Smooth muscle cell (in vitro differentiated cells): ENCODE data around the gene BCO2. TPM values are rescaled to one million over a fixed set of nuclear protein-coding genes. Genes with fewer than 3 reads are reported as not detected.
A peak's percentile ranks its signal among the peaks of the same experiment; 100 is the strongest.

Experiments
- DNase-seq: peaks from one replicate; lab custom pipeline; 2025; ENCODE audit not compliant: unreplicated experiment; lab: John Stamatoyannopoulos, UW
- H2AFZ ChIP-seq: fragments of 200-600 bp; sonication (generic); 2 replicates; pipeline ENCODE4 v1.6.0; 2016; ENCODE audit warnings: antibody characterized with exemption, low read depth, mild to moderate bottlenecking
- H3F3A ChIP-seq: fragments of 200-600 bp; sonication (generic); 2 replicates; pipeline ENCODE4 v1.6.0; 2017; ENCODE audit warnings: antibody characterized with exemption, low read depth
- H3K27ac ChIP-seq: fragments of 200-600 bp; sonication (generic); 2 replicates; pipeline ENCODE4 v1.5.1; 2016; ENCODE audit warnings: low read depth, mild to moderate bottlenecking
- H3K27me3 ChIP-seq: fragments of 200-600 bp; sonication (generic); 2 replicates; pipeline ENCODE4 v1.6.1; 2016; ENCODE audit warnings: low read depth, mild to moderate bottlenecking
- H3K36me3 ChIP-seq: fragments of 200-600 bp; sonication (generic); 2 replicates; pipeline ENCODE4 v1.5.1; 2016; ENCODE audit warnings: low read depth
- H3K4me1 ChIP-seq: fragments of 200-600 bp; sonication (generic); 2 replicates; pipeline ENCODE4 v1.5.1; 2016; ENCODE audit warnings: low read depth
- H3K4me2 ChIP-seq: fragments of 200-600 bp; sonication (generic); 2 replicates; pipeline ENCODE4 v1.6.0; 2016; ENCODE audit warnings: mild to moderate bottlenecking
- H3K4me3 ChIP-seq: fragments of 200-600 bp; sonication (generic); 2 replicates; pipeline ENCODE4 v1.5.1; 2016; ENCODE audit warnings: mild to moderate bottlenecking
- H3K79me2 ChIP-seq: fragments of 200-600 bp; sonication (generic); 2 replicates; pipeline ENCODE4 v1.6.0; 2016; ENCODE audit warnings: low read depth, mild to moderate bottlenecking
- H3K9ac ChIP-seq: fragments of 200-600 bp; sonication (generic); 2 replicates; pipeline ENCODE4 v1.6.0; 2016; ENCODE audit warnings: low read depth
- H3K9me3 ChIP-seq: fragments of 200-600 bp; sonication (generic); replicated peaks from 2 replicates; pipeline ENCODE4 v1.5.1; 2016; ENCODE audit warnings: low read depth
- H4K20me1 ChIP-seq: fragments of 200-600 bp; sonication (generic); 2 replicates; pipeline ENCODE4 v1.6.0; 2016; ENCODE audit warnings: low read depth
- WGBS: methylation state at CpG from one replicate; pipeline ENCODE4 v1.1.7; 2016; ENCODE audit warnings: low lambda C conversion rate; 5-methylcytosine and 5-hydroxymethylcytosine counted together
- polyA plus RNA-seq: library from polyadenylated mRNA; unstranded; fragments of >200 nt; fragmentation: Nextera tagmentation; extraction: Ambion mirVana; gene quantifications from 2 replicates; pipeline ENCODE4 v1.2.1, GENCODE V29; 2016
- total RNA-seq: library from RNA; depleted of rRNA; stranded (reverse); fragments of >200 nt; gene quantifications from 2 replicates; pipeline ENCODE4 v1.2.3, GENCODE V29; 2014
- TF ChIP-seq, protein P1 (sequence below): fragments of 200-600 bp; sonication (generic); IDR thresholded peaks from 2 replicates; pipeline ENCODE4 v1.5.1; 2017; ENCODE audit warnings: borderline replicate concordance, mild to moderate bottlenecking, antibody characterized with exemption; ENCODE audit not compliant: insufficient read depth, poor library complexity, severe bottlenecking

BCO2 gene
- total and polyA plus RNA-seq, 2 experiments from 2014 or later = 0.82 to 1.8 TPM

DNA sequence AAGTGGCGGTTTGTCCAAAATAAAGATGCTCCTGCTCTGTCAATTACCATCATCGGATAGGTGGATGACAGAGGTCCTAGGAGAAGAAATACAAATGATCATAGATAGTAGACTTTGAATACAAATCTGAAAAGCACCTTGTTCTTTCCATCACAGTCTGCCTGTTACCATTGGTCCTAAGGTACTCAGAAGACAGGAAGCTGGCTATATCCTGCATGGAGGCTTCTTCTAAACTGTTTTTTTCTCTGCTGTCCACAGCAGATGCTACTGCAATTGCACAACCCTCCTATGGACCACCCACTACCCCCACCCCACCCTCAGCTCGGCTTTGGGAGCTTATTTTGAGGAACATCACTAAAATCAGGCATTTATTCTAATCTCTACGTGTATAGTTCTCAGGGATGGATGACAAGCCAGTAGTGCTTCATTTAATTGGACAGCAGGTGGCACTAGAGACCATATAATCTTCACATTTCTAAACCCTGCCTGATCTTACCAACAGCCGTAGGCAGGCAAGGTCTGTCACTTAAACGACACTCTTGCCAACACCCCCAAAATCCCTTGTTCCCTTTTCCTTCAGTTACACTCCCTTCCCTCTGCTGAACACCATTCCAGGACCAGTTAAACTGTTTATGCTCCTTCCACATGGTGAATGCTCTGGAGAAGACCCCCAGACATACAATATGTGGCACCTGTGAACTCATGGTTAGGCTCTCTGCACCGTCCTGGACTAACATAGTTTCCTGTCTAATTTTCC, 44.3 kb downstream of the BCO2 start:
- H3K27ac ChIP-seq = no peak overlapping the region
- TF ChIP-seq, protein P1, sequence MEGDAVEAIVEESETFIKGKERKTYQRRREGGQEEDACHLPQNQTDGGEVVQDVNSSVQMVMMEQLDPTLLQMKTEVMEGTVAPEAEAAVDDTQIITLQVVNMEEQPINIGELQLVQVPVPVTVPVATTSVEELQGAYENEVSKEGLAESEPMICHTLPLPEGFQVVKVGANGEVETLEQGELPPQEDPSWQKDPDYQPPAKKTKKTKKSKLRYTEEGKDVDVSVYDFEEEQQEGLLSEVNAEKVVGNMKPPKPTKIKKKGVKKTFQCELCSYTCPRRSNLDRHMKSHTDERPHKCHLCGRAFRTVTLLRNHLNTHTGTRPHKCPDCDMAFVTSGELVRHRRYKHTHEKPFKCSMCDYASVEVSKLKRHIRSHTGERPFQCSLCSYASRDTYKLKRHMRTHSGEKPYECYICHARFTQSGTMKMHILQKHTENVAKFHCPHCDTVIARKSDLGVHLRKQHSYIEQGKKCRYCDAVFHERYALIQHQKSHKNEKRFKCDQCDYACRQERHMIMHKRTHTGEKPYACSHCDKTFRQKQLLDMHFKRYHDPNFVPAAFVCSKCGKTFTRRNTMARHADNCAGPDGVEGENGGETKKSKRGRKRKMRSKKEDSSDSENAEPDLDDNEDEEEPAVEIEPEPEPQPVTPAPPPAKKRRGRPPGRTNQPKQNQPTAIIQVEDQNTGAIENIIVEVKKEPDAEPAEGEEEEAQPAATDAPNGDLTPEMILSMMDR = peak; percentile 84
- no peaks in the 10 kb centered on the region for H4K20me1 ChIP-seq
- no peaks in the 10 kb centered on the region for H3K4me1 ChIP-seq
- no peaks in the 10 kb centered on the region for H3F3A ChIP-seq
- no peaks in the 10 kb centered on the region for H3K36me3 ChIP-seq
- no peaks in the 10 kb centered on the region for H3K79me2 ChIP-seq
- no peak for DNase-seq
- no peak overlapping the region for H3K9ac ChIP-seq
- no peaks in the 10 kb centered on the region for H3K27me3 ChIP-seq
- H3K4me3 ChIP-seq = no peak overlapping the region
- H2AFZ ChIP-seq = no peak overlapping the region
- H3K4me2 ChIP-seq = no peak overlapping the region
- WGBS = 42% methylated on average over 7 of the region's 7 CpGs
- H3K9me3 ChIP-seq = no peaks in the 10 kb centered on the region

DNA sequence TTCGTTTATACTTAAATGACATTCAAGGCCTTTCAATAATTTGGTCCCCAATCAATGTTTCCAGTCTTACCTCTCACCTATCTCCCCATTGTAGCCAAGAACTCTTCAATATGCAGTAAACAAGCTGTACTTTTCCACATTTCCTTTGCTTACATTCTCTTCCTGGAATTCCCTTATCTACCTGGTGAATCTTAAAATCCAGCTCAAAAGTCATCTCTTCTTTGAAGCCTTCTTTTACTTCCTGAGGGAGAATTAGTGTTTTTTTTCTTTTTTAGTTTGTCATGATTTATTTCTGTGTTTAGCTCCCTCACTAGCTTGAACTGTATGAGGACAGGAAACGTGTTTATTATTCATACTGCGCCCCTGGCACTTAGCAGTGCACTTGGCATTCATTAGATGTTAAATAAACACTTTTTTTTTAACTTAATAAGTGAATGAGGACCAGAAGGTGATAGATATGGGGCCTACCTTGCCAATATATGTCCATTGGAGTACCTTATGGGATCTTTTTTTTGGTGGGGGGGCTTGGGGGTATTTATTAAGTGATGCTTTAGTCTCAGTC, 46.0 kb downstream of the BCO2 start:
- no peak overlapping the region for H3K9ac ChIP-seq
- no peaks in the 10 kb centered on the region for H3K36me3 ChIP-seq
- no peaks in the 10 kb centered on the region for H4K20me1 ChIP-seq
- DNase-seq = no peak
- no peaks in the 10 kb centered on the region for H3K9me3 ChIP-seq
- no peaks in the 10 kb centered on the region for H3K27me3 ChIP-seq
- WGBS = 63% methylated on average over 3 of the region's 3 CpGs
- H3F3A ChIP-seq = no peaks in the 10 kb centered on the region
- no peak overlapping the region for H3K27ac ChIP-seq
- H3K4me1 ChIP-seq = no peaks in the 10 kb centered on the region
- TF ChIP-seq, protein P1 = no peak
- no peak overlapping the region for H2AFZ ChIP-seq
- H3K79me2 ChIP-seq = no peaks in the 10 kb centered on the region
- H3K4me3 ChIP-seq = no peak overlapping the region
- H3K4me2 ChIP-seq = no peak overlapping the region

DNA sequence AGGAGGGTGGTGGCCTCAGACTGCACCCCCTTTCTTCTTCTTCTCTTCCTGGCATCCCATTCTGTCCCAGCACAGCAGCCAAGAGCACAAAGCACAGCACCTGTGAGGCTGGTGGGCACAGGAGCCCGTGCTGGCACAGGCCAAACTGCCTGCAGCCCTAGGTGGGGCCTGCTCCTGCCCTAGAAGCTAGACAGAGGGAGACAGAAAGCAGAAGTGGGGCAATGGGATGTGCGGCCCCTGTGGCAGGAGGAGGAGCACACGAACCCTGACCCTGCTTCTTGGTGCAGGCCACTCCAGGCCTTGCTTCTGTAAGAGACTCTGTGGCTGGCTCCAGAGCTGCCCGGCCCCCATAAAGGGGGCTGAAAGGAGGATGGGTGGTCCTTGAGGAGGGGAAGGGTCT, 47.0 kb downstream of the BCO2 start:
- H2AFZ ChIP-seq = no peak overlapping the region
- H3K27me3 ChIP-seq = no peaks in the 10 kb centered on the region
- no peaks in the 10 kb centered on the region for H3K9me3 ChIP-seq
- H3K36me3 ChIP-seq = no peaks in the 10 kb centered on the region
- H3K79me2 ChIP-seq = peaks cover 7% of the 10 kb centered on the region
- H3K4me3 ChIP-seq = no peak overlapping the region
- no peaks in the 10 kb centered on the region for H3F3A ChIP-seq
- no peak for DNase-seq
- peaks cover 2% of the 10 kb centered on the region for H3K4me1 ChIP-seq
- H3K4me2 ChIP-seq = no peak overlapping the region
- WGBS = 56% methylated on average over 4 of the region's 4 CpGs
- H3K9ac ChIP-seq = no peak overlapping the region
- TF ChIP-seq, protein P1 = no peak
- H4K20me1 ChIP-seq = no peaks in the 10 kb centered on the region
- no peak overlapping the region for H3K27ac ChIP-seq
